Cerebellar nuclear complex (tissue), 1 donor: Measurements from ENCODE around the gene PPP1R3E.
A peak's percentile ranks its signal among the peaks of the same experiment; 100 is the strongest.
"Not testable (repeated sequence)": the region's sequence is repeated elsewhere in the genome, so short reads cannot be mapped to it uniquely, and the experiment has no call there.

Experiments used
- DNase-seq, 2 experiments: peaks; one replicate each; lab custom pipeline; 2025; lab: John Stamatoyannopoulos, UW

Gene PPP1R3E

GRCh38 chr14:23297611-23298277, 4.9 kb downstream of the PPP1R3E start:
- DNase-seq = no peak

GRCh38 chr14:23297096-23297495, 5.6 kb downstream of the PPP1R3E start:
- DNase-seq = no peak

- DNase-seq = no peak
Observed at GRCh38 chr14:23296012-23296777, 6.5 kb downstream of the PPP1R3E start.

- no peak for DNase-seq
Observed at GRCh38 chr14:23294734-23295561, 7.7 kb downstream of the PPP1R3E start.

GRCh38 chr14:23286902-23287479, 15.7 kb downstream of the PPP1R3E start:
- DNase-seq = no peak

GRCh38 chr14:23286020-23286901, 16.4 kb downstream of the PPP1R3E start, which contains the start of gene HOMEZ:
Gene HOMEZ, minus strand, starts transcription at chr14:23286132. Its CDS starts 180 bp downstream, at chr14:23285952.
- DNase-seq = peak; percentile 91 to 97

- no peak for DNase-seq
Observed at GRCh38 chr14:23285530-23286019, 17.1 kb downstream of the PPP1R3E start.

- DNase-seq = no peak
Observed at GRCh38 chr14:23284654-23285529, 17.8 kb downstream of the PPP1R3E start.

- DNase-seq = no peak
Observed at GRCh38 chr14:23281247-23281646, 21.4 kb downstream of the PPP1R3E start.

- DNase-seq = not testable (repeated sequence)
Observed at GRCh38 chr14:23277928-23278327, 24.7 kb downstream of the PPP1R3E start.

- no peak for DNase-seq
Observed at GRCh38 chr14:23277189-23277588, 25.5 kb downstream of the PPP1R3E start.

- no peak for DNase-seq
Observed at GRCh38 chr14:23275412-23275811, 27.2 kb downstream of the PPP1R3E start.

GRCh38 chr14:23269193-23269592, 33.5 kb downstream of the PPP1R3E start:
- DNase-seq = no peak

- not testable (repeated sequence) for DNase-seq
Observed at GRCh38 chr14:23260849-23261248, 41.8 kb downstream of the PPP1R3E start.

- no peak for DNase-seq
Observed at GRCh38 chr14:23259426-23259825, 43.2 kb downstream of the PPP1R3E start.

- no peak for DNase-seq
Observed at GRCh38 chr14:23258256-23258655, 44.4 kb downstream of the PPP1R3E start.

GRCh38 chr14:23252420-23253333, 50.0 kb downstream of the PPP1R3E start:
- DNase-seq = no peak

GRCh38 chr14:23252006-23252405, 50.7 kb downstream of the PPP1R3E start:
- DNase-seq = no peak

GRCh38 chr14:23249824-23250223, 52.8 kb downstream of the PPP1R3E start:
- DNase-seq = no peak
